SK-N-MC (cell line): ENCODE measurements around the gene ASB15.

Experiments used
- EZH2 ChIP-seq: fragments of 200-600 bp; sonication (generic); IDR thresholded peaks from one replicate; pipeline ENCODE4 v1.6.1; 2017; ENCODE audit warnings: antibody characterized with exemption
- POLR2AphosphoS5 ChIP-seq: IDR thresholded peaks from 2 replicates; pipeline ENCODE4 v1.6.1; 2012; ENCODE audit warnings: mild to moderate bottlenecking, low read depth, low read length, borderline replicate concordance

DNA sequence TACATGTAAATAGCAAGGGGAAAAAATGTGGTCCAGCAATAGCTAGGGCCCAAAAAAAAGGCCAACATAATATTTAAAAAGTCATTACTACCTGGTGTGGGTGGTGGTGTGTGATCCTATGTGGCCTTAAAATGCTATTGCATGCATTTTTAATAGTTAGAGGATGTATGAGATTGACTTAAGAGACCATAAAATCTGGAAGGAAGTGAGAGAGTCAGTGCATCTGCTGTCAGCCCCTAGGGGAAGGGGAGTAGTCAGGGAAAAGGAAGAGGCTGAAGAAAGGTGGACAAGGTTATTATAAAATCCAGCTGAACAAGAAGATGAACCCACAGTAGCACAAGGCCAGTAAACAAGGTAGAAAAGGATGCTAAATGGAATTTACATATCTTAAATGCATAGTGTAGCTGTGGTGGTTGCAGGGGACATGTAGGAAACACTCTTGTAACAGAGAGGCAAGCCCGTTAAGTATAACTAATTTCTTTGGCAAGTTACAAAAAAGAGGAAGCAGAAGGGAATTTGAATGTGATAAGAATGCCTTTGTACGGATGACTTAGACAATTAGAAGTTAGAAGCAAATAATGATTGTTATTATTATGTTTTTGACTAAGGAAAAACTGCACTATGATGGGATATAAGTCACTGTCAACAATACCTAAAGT is 32.1 kb upstream of the ASB15 start:
- TF ChIP-seq POLR2AphosphoS5, result no peak
- TF ChIP-seq EZH2, result no peak
